TTC549 (cell line): ENCODE measurements around the gene KLHL21.
"Not testable (repeated sequence)": the region's sequence is repeated elsewhere in the genome, so short reads cannot be mapped to it uniquely, and the experiment has no call there.

Experiments used
- FAIRE-seq: peaks from 2 replicates; lab custom pipeline; 2012; peaks lifted over from hg19 to GRCh38; lab: Jason Lieb, UNC

The KLHL21 gene

GRCh38 chr1:6582370-6582769 lies 20.3 kb downstream of the KLHL21 start:
- no peak for FAIRE-seq

- FAIRE-seq, result no peak
Observed at GRCh38 chr1:6581561-6582305, 20.9 kb downstream of the KLHL21 start.

GRCh38 chr1:6580593-6581409 lies 21.9 kb downstream of the KLHL21 start:
- no peak for FAIRE-seq

- no peak for FAIRE-seq
Observed at GRCh38 chr1:6580119-6580592, 22.5 kb downstream of the KLHL21 start.

- peak; percentile 94 for FAIRE-seq
Observed at GRCh38 chr1:6579374-6580118, 23.1 kb downstream of the KLHL21 start, which contains the start of gene ZBTB48. TSS of gene ZBTB48 (plus strand) at chr1:6579994. CDS start at chr1:6580610, 616 bp downstream.

- no peak for FAIRE-seq
Observed at GRCh38 chr1:6578624-6579373, 23.9 kb downstream of the KLHL21 start.

GRCh38 chr1:6577831-6578525 lies 24.7 kb downstream of the KLHL21 start:
- no peak for FAIRE-seq

GRCh38 chr1:6574818-6575217 lies 27.9 kb downstream of the KLHL21 start:
- no peak for FAIRE-seq

- FAIRE-seq, result no peak
Observed at GRCh38 chr1:6574025-6574620, 28.5 kb downstream of the KLHL21 start.

- no peak for FAIRE-seq
Observed at GRCh38 chr1:6572653-6573383, 29.9 kb downstream of the KLHL21 start.

- no peak for FAIRE-seq
Observed at GRCh38 chr1:6570987-6571386, 31.7 kb downstream of the KLHL21 start.

- no peak for FAIRE-seq
Observed at GRCh38 chr1:6570100-6570499, 32.6 kb downstream of the KLHL21 start.

GRCh38 chr1:6569033-6569432 lies 33.6 kb downstream of the KLHL21 start:
- no peak for FAIRE-seq

GRCh38 chr1:6560267-6560666 lies 42.4 kb downstream of the KLHL21 start:
- FAIRE-seq, result no peak

- not testable (repeated sequence) for FAIRE-seq
Observed at GRCh38 chr1:6559161-6559560, 43.5 kb downstream of the KLHL21 start.

GRCh38 chr1:6557597-6557996 lies 45.1 kb downstream of the KLHL21 start:
- no peak for FAIRE-seq

- no peak for FAIRE-seq
Observed at GRCh38 chr1:6554907-6555778, 47.5 kb downstream of the KLHL21 start, which contains the start of gene TAS1R1. TSS of gene TAS1R1 (plus strand) at chr1:6555307. CDS start at chr1:6555374, 67 bp downstream.

- no peak for FAIRE-seq
Observed at GRCh38 chr1:6554031-6554906, 48.4 kb downstream of the KLHL21 start, which contains the start of gene NOL9. TSS of gene NOL9 (minus strand) at chr1:6554513. CDS start at chr1:6554502, 11 bp downstream.
